Rectal smooth muscle tissue (tissue), 1 donor: ENCODE results near the gene SLC25A42.
"Not testable (repeated sequence)": the region's sequence is repeated elsewhere in the genome, so short reads cannot be mapped to it uniquely, and the experiment has no call there.

Experiments used
- H3K27ac ChIP-seq: one replicate; pipeline ENCODE4 v1.7.0; 2013; ENCODE audit warnings: low read depth, low read length, inconsistent platforms
- H3K27me3 ChIP-seq: one replicate; pipeline ENCODE4 v1.7.0; 2013; ENCODE audit warnings: low read length; ENCODE audit not compliant: control insufficient read depth, insufficient read depth
- H3K36me3 ChIP-seq: one replicate; pipeline ENCODE4 v1.7.0; 2013; ENCODE audit warnings: low read length; ENCODE audit not compliant: control insufficient read depth, insufficient read depth
- H3K4me1 ChIP-seq: one replicate; pipeline ENCODE4 v1.7.0; 2013; ENCODE audit warnings: low read length; ENCODE audit not compliant: control insufficient read depth, insufficient read depth
- H3K4me3 ChIP-seq: one replicate; pipeline ENCODE4 v1.7.0; 2013; ENCODE audit warnings: low read length
- H3K9ac ChIP-seq: one replicate; pipeline ENCODE4 v1.7.0; 2013; ENCODE audit warnings: low read length

SLC25A42 gene, protein sequence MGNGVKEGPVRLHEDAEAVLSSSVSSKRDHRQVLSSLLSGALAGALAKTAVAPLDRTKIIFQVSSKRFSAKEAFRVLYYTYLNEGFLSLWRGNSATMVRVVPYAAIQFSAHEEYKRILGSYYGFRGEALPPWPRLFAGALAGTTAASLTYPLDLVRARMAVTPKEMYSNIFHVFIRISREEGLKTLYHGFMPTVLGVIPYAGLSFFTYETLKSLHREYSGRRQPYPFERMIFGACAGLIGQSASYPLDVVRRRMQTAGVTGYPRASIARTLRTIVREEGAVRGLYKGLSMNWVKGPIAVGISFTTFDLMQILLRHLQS

GRCh38 chr19:19063183-19064097 lies at the start of gene SLC25A42:
Gene SLC25A42, plus strand, starts transcription at chr19:19063994. Its CDS starts 32,131 bp downstream, at chr19:19096125.
- Histone ChIP-seq H3K36me3 (peaks cover 3% of the 10 kb centered on the region), H3K27ac (peak within 1 kb of the TSS; percentile 34), H3K27me3 (no peaks in the 10 kb centered on the region), H3K4me3 (peak within 1 kb of the TSS; percentile 91), H3K4me1 (peaks cover 6% of the 10 kb centered on the region), H3K9ac (peak within 1 kb of the TSS; percentile 66)

DNA sequence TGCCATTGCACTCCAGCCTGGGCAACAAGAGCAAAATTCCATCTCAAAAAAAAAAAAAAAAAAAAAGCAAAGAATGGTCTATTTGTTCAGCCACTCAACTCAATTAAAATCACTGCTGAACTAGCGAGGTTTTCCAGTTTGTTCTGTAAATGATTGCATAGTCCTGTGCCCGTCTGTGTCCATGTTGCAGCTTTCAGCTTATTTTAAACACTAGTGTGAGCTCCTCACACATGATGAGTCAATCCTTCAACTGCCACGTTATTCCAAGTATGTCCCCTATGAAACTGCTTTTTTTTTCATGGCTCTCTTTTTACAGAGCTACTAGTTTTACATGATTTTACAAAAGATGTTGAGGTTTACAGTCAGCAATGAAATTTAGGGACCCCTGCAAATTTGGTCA lies 42.7 kb upstream of the SLC25A42 start:
- H3K9ac ChIP-seq = no peak overlapping the region
- no peaks in the 10 kb centered on the region for H3K4me1 ChIP-seq
- peaks cover 43% of the 10 kb centered on the region for H3K36me3 ChIP-seq
- H3K27me3 ChIP-seq = no peaks in the 10 kb centered on the region
- no peak overlapping the region for H3K27ac ChIP-seq
- H3K4me3 ChIP-seq = no peak overlapping the region

DNA sequence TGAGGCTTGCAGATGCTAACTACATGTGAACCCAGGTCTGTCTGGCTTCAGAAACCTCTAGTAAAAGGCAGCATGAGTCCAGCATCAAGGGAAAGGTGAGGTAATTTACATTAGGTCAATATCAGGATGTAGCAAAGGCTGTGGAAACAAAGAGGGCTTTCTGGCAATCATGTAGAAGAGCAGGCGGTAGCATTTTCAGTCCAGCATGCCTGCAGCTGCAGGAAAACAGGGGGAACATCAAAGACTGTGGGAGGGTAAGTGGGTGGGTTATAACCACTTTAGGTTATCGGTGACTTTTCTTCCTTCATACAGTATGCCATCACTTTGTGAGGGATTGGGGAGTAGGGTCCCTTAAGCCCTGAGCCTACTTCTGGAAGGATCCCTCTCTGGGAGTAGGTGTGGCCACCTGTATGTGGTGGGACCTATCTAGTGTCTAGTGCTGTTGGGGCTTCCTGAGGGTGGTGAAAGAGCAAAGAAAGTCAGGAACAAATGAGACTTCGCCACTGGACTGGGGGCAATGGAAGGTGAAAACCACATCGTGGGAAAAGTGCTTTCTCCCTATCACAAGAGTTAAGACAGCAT lies 41.3 kb upstream of the SLC25A42 start:
- Histone ChIP-seq H3K36me3 (peaks cover 46% of the 10 kb centered on the region), H3K9ac (no peak overlapping the region), H3K4me3 (no peak overlapping the region), H3K27me3 (no peaks in the 10 kb centered on the region), H3K27ac (no peak overlapping the region), H3K4me1 (no peaks in the 10 kb centered on the region)

- H3K4me1 ChIP-seq, H3K4me3 ChIP-seq, H3K27ac ChIP-seq, H3K9ac ChIP-seq, H3K27me3 ChIP-seq: not testable (repeated sequence)
- peaks cover 48% of the 10 kb centered on the region for H3K36me3 ChIP-seq
Measured at GRCh38 chr19:19023376-19023775, 40.4 kb upstream of the SLC25A42 start.

DNA sequence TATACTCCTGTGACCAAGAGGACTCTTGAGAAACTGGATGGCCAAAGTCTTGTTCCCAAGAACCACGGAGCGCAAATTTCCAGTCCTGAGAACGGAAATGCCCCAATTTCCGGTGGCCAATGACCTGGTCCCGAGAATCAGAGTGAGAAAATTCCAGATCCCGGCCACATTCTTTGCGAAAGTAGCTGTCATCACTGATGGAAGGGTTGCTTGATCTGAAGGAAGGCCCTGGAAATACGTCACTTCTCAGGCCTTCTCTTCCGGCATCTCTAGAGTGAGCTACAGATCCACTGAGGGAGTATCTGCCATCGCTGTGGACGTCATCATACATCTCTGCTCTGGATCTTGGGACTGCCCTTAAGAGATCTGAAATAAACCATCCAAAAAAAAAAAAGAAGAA lies 37.9 kb upstream of the SLC25A42 start:
- Histone ChIP-seq H3K4me3 (no peak overlapping the region), H3K27ac (no peak overlapping the region), H3K9ac (no peak overlapping the region), H3K36me3 (peaks cover 47% of the 10 kb centered on the region), H3K4me1 (no peaks in the 10 kb centered on the region), H3K27me3 (no peaks in the 10 kb centered on the region)

DNA sequence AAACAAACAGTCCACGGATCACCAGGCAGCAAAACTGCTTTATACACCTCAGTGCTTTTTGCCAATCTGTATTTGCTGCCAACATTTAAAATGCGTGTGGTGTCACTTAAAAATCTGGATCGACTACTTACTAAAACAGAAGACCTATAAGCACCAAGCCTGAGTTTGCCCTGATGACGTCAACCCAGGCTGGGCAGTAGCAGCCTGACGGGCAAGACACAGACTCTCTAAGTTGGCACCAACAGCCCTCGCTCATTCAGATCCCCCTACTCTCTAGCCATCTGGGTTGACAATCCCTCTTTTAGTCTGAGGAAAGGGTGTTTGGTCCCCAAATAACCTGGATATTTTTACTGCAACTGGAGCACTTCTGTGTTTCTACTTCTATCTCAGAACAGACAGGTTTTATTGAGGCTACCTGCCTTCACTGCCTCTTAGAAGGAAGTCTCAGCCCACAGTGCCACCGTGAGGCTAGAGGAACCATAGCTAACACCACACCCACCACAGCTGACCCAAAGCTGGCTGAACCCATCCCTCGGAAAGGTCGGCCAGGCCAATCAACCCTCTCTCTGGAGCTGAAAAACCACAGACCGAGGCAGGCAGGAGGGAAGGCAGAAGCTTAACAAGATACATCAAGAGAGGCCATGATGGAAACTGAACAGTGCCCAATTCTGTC lies 37.4 kb upstream of the SLC25A42 start:
- Histone ChIP-seq H3K9ac (no peak overlapping the region), H3K36me3 (peaks cover 47% of the 10 kb centered on the region), H3K4me3 (no peak overlapping the region), H3K27me3 (no peaks in the 10 kb centered on the region), H3K4me1 (no peaks in the 10 kb centered on the region), H3K27ac (no peak overlapping the region)

DNA sequence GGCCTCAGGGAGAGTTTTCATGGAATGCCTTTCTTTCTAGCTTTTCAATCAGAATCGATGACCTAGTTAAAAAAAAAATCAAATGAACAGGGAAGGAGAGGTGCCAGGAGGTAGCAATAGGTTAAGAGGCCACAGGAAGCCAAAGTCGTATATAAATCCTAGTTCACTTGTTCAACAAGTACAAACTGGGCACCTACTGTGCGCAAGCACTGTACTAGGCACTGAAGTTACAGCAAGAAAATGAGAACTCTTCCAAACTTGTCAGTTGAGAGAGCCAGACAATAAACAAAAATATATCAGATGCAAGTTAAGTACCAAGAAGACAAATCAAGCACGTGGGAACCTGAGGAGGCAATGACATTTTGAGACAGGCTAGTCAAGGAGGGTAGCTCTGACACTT lies 36.6 kb upstream of the SLC25A42 start:
- Histone ChIP-seq H3K36me3 (peaks cover 45% of the 10 kb centered on the region), H3K9ac (no peak overlapping the region), H3K27me3 (no peaks in the 10 kb centered on the region), H3K27ac (no peak overlapping the region), H3K4me3 (no peak overlapping the region), H3K4me1 (no peaks in the 10 kb centered on the region)

GRCh38 chr19:19028526-19028925 lies 35.3 kb upstream of the SLC25A42 start:
- Histone ChIP-seq H3K36me3 (peaks cover 34% of the 10 kb centered on the region), H3K4me1 (no peaks in the 10 kb centered on the region), H3K4me3 (no peak overlapping the region), H3K9ac (no peak overlapping the region), H3K27me3 (no peaks in the 10 kb centered on the region), H3K27ac (no peak overlapping the region)

- H3K36me3 ChIP-seq = peaks cover 10% of the 10 kb centered on the region
- no peak overlapping the region for H3K9ac ChIP-seq
- H3K4me3 ChIP-seq = no peak overlapping the region
- H3K27ac ChIP-seq = no peak overlapping the region
- H3K4me1 ChIP-seq = peaks cover 3% of the 10 kb centered on the region
- no peaks in the 10 kb centered on the region for H3K27me3 ChIP-seq
Measured at GRCh38 chr19:19031891-19032290, 31.9 kb upstream of the SLC25A42 start.

GRCh38 chr19:19032420-19033175 lies 31.2 kb upstream of the SLC25A42 start:
- no peaks in the 10 kb centered on the region for H3K27me3 ChIP-seq
- H3K4me3 ChIP-seq = peak overlapping the region; percentile 79
- peaks cover 3% of the 10 kb centered on the region for H3K4me1 ChIP-seq
- H3K27ac ChIP-seq = peak overlapping the region; percentile 81
- H3K36me3 ChIP-seq = peaks cover 10% of the 10 kb centered on the region
- H3K9ac ChIP-seq = peak overlapping the region; percentile 71

DNA sequence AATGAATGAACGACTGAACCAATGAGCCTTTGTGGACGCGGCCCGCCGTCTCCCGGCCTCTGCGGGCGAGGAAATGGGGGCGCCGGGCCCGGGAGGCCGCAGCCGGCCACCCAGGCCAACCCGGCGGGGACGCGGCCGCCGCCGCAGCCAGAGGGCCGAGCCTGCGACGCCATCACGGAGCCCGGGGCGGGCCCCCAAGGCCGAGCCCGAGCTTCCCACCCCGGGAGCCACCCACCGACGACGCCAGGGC lies 30.7 kb upstream of the SLC25A42 start:
- peaks cover 8% of the 10 kb centered on the region for H3K36me3 ChIP-seq
- H3K4me3 ChIP-seq = peak overlapping the region; percentile 79
- peak overlapping the region; percentile 71 for H3K9ac ChIP-seq
- peak overlapping the region; percentile 81 for H3K27ac ChIP-seq
- no peaks in the 10 kb centered on the region for H3K27me3 ChIP-seq
- peaks cover 3% of the 10 kb centered on the region for H3K4me1 ChIP-seq
